Kidney capillary endothelial cell (primary cell): ENCODE measurements around the gene CD151.

Experiments
- DNase-seq: peaks from one replicate; pipeline ENCODE4 v3.0.0-alpha.2; 2018; ENCODE audit warnings: low spot score

Gene CD151

GRCh38 chr11:815675-816432 is 16.9 kb upstream of the CD151 start:
- no peak for DNase-seq

GRCh38 chr11:816433-816779 is 16.3 kb upstream of the CD151 start:
- no peak for DNase-seq

GRCh38 chr11:818396-819128 is 14.2 kb upstream of the CD151 start, which contains the start of gene PNPLA2:
Gene PNPLA2 (plus strand): TSS chr11:818914. CDS start chr11:819719, 805 bp downstream.
- no peak for DNase-seq

GRCh38 chr11:819129-819931 is 13.4 kb upstream of the CD151 start:
- DNase-seq, result no peak

DNA sequence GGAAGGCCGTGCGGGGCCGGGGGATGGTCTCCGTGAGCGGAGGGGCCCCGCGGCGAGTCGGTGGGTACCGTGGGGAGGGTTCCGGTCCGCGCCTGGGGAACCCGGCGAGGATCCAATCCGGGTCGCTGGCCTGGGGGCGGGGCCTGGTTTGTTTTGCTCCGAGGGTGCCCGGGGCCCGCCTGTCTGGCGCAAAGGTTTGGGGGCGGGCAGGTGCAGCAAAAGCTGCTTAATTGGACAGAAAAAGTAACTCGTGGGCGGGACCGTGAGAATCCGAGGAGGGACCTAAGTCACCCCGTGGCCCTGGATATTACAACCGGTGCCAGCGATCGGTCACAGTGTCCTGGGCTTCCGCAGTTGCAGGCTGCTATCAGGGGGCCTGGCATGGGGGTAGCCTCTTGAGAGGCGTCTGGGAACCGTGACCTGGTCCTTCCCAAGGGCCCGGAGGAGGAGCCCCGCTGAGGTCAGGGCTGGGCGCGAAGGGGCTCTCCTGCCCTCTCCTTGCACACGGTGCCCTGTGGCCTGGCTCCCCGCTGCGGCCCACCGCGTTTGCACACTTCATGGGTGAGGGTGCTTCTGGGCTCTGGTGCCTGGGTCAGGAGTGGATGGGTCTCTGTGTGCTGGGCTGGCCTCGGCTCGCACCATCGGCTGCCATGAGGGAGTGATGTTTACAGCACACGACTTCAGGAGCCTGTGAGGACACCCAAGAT is 12.7 kb upstream of the CD151 start:
- no peak for DNase-seq

GRCh38 chr11:820655-821511 is 11.9 kb upstream of the CD151 start:
- no peak for DNase-seq

DNA sequence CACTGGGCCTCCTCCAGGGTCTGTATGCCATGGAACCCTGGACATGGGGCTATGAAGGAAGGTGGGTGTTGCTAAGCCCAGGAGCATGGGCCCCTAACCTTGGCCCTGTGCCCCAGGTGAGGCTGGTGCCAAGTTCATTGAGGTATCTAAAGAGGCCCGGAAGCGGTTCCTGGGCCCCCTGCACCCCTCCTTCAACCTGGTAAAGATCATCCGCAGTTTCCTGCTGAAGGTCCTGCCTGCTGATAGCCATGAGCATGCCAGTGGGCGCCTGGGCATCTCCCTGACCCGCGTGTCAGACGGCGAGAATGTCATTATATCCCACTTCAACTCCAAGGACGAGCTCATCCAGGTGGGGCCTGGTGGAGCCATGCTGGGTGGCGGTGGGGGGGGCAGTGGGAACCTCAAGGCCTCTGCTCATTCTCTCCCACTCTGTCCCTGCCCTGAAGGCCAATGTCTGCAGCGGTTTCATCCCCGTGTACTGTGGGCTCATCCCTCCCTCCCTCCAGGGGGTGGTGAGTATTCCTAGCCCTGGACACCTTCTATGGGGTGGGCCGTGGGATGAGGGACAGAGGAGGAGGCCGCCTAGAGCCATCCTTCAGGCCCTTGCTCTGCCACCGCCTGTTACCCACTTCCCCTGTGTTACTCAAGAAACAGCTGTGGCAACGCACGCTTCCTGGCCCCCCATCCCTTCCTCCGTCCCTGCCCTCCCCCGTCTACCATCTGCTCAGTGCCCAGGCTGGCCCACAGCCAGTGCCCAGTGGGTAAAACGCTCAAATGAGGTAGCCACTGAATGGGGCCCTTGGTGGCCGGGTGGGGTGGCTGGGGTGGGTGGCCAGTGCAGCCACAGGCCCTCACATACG is 11.0 kb upstream of the CD151 start:
- DNase-seq, result no peak

DNA sequence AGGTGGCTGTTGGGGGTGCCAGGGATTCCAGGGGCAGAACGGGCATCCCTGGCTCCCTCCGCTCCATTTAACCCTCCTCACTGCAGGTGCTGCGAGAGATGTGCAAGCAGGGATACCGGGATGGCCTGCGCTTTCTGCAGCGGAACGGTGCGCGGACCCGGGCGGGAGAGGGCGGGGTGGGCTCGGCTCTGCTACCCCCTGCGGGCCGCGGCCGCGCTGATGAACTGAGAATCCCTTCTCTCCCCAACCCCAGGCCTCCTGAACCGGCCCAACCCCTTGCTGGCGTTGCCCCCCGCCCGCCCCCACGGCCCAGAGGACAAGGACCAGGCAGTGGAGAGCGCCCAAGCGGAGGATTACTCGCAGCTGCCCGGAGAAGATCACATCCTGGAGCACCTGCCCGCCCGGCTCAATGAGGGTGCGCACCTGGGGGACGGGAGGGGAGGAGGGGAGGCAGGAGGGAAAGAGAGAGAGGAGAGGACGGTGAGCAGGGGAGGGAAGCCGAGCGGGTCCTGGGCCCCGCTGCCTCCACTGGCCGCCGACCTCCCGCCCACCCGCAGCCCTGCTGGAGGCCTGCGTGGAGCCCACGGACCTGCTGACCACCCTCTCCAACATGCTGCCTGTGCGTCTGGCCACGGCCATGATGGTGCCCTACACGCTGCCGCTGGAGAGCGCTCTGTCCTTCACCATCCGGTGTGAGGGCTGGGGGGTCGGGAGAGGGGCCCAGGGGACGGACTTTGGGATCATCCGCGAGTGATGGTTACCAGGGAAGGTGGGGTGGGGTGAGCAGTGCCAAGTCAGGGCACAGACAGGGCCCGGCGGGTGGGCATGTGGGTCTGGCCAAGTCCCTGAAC is 9.1 kb upstream of the CD151 start:
- DNase-seq, result no peak

DNA sequence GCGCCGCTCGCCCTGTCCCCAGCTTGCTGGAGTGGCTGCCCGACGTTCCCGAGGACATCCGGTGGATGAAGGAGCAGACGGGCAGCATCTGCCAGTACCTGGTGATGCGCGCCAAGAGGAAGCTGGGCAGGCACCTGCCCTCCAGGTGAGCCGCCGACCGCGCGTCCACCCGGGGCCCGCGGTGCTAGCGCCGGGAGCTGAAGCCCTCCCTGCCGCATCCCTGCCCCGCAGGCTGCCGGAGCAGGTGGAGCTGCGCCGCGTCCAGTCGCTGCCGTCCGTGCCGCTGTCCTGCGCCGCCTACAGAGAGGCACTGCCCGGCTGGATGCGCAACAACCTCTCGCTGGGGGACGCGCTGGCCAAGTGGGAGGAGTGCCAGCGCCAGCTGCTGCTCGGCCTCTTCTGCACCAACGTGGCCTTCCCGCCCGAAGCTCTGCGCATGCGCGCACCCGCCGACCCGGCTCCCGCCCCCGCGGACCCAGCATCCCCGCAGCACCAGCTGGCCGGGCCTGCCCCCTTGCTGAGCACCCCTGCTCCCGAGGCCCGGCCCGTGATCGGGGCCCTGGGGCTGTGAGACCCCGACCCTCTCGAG is 8.4 kb upstream of the CD151 start:
- no peak for DNase-seq

DNA sequence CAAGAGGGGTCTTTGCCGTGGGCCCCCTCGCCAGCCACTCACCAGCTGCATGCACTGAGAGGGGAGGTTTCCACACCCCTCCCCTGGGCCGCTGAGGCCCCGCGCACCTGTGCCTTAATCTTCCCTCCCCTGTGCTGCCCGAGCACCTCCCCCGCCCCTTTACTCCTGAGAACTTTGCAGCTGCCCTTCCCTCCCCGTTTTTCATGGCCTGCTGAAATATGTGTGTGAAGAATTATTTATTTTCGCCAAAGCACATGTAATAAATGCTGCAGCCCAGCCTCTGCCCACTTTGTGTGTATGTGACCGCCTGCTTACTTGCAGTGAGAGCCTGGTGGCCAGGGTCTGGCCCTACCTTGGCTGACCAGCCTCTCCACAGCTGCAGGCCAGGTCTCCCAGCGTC is 7.8 kb upstream of the CD151 start:
- no peak for DNase-seq

- no peak for DNase-seq
These were observed 7.2 kb upstream of the CD151 start for GRCh38 chr11:825366-826226.

DNA sequence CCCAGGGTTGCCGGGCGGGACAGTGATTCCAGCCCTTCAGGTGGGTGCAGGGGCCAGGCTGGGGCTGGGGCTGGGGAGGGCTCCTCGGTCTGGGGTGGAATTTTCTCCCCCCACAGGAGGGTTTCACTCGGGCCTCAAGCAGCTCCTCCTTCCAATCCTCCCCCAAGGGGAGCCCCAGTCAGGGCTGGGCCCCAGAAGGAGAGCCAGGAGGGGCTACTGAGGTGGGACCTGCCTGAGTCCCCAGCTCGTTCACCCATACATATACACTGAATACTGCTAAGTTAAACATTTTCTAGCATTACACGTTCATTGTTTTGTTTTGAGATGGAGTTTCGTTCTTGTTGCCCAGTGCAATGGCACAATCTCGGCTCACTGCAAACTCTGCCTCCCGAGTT is 6.5 kb upstream of the CD151 start:
- no peak for DNase-seq

DNA sequence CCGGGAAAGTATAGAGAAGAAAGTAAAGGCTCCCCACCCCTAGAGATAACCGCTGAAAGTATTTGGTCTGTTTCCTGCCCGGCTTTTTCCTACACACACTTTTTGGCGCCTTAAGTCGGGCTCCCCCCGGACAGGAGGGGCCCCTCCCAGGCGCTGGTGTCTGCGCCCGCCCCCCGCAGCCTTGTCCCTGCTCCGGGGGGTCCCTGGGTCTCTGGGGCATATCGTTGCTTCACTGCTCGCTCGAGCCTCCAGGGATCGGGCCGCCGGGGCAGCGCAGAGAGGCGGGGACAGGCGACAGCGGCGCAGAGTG is 6.0 kb upstream of the CD151 start:
- DNase-seq, result no peak

GRCh38 chr11:827146-827896 is 5.4 kb upstream of the CD151 start:
- no peak for DNase-seq

DNA sequence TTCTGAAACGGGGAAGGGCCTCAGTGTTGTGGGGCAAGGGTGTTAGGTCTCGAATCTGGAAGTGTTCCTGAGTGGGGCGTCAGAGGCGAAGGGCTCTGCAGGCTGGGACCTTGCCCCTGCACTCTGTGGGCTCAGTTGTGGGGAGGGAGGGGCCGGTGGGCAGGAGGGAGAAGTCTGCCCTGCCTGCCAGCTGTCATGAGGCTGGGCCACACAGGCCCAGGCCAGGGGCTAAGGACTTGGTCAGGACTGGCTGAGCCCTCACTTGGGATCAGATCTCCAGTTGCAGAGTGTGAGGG is 4.9 kb upstream of the CD151 start, which contains the start of gene CRACR2B:
Gene CRACR2B (plus strand): TSS at position 23 of the 296 bp plus-strand sequence. CDS start 689 bp downstream, outside the sequence.
- DNase-seq, result no peak

- DNase-seq, result no peak
These were observed 4.1 kb upstream of the CD151 start for GRCh38 chr11:828506-829175.
